A172 (cell line): ENCODE data around the gene KRTAP10-8. TPM values are rescaled to one million over a fixed set of nuclear protein-coding genes. Genes with fewer than 3 reads are reported as not detected.
"Not testable (repeated sequence)": the region's sequence is repeated elsewhere in the genome, so short reads cannot be mapped to it uniquely, and the experiment has no call there.

ENCODE experiments used
- DNase-seq: peaks from one replicate; pipeline ENCODE4 v3.0.0-alpha.2; 2015; ENCODE audit warnings: low spot score
- total RNA-seq: library from RNA; depleted of rRNA; stranded (reverse); fragments of >200 nt; shearing (Covaris generic); gene quantifications from 2 replicates; pipeline ENCODE4 v1.2.3, GENCODE V29; 2014; rRNA removed

The KRTAP10-8 gene, protein sequence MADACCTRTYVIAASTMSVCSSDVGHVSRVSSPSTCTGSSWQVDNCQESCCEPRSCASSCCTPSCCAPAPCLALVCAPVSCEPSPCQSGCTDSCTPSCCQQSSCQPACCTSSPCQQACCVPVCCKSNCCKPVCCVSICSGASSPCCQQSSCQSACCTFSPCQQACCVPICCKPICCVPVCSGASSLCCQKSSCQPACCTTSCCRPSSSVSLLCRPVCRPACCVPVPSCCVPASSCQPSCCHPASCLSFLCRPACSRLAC
- total RNA-seq, result not detected in 2 replicates

DNA sequence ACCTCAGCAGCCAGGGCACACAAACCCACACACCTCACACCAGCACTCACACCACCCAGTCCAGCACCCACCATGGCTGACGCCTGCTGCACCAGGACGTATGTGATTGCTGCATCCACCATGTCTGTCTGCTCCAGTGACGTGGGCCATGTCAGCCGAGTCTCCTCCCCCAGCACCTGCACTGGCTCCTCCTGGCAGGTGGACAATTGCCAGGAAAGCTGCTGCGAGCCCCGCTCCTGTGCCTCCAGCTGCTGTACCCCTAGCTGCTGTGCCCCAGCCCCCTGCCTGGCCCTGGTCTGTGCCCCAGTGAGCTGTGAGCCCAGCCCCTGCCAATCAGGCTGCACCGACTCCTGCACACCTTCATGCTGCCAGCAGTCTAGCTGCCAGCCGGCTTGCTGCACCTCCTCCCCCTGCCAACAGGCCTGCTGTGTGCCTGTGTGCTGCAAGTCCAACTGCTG is at the start of gene KRTAP10-8:
Gene KRTAP10-8 (plus strand): TSS at position 51 of the 458 bp plus-strand sequence. CDS start 22 bp downstream, at position 73.
- no peak for DNase-seq

DNA sequence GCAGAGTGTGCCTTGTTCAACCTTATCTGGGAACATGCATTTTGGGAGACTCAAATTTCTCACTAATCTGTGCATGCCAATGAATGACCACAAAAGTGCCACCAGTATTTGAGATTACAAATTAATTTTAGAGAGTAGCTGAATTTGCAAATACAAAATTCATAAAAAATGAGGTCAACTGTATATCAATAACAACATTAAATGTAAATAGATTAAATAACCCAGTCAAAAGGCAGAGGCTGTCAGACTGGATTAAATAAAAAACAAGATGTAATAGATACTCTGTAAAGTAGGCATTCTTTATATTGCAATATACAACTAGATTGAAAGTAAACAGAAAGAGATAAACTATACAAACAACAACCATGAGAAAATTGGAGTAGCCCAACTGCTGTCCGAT is 47.8 kb upstream of the KRTAP10-8 start:
- DNase-seq, result no peak

DNA sequence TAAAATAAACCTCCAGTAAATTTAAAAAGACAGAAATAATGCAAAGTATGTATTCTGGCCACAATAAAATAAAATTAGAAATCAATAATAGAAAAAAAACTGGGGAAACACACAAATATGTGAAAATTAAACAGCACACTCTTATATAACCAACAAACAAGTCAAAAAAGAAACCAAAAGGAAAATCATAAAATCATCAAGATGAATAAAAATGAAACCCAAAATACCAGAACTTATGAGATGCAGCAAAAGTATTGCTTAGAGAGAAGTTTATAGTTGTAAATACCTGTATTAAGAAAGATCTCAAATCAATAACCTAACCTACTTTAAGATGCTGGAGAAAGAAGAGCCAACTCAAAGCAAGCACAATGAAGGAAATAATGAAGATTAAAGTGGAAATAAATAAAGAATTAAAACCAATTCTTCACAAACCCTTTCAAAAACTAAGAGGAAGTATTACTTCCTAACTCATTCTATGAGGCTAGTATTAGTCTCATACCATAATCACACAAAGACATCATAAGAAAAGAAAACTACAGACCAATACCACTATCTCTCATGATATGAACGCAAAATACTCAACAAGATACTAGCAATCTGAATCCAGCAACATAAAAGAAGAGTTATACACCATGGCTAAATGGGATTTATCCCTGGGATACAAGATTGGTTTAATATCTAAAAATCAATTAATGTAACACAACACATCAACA is 46.8 kb upstream of the KRTAP10-8 start:
- no peak for DNase-seq

DNA sequence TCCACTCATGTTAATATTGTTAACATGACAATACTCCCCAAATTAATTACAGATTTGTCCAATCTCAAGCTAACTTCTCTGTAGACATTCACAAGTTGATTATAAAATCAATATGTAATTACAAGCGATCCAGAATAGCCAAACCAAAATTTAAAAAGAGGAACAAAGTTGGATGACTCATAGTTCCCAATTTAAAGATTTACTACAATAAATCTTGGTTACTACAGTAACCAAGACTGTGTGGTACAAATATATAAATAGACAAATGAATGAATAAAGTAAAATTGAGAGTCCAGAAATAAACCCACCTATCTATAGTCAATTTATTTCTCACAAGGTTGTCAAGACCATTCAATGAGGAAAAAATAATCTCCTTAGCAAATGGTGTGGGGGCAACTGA is 45.5 kb upstream of the KRTAP10-8 start:
- DNase-seq, result no peak

DNA sequence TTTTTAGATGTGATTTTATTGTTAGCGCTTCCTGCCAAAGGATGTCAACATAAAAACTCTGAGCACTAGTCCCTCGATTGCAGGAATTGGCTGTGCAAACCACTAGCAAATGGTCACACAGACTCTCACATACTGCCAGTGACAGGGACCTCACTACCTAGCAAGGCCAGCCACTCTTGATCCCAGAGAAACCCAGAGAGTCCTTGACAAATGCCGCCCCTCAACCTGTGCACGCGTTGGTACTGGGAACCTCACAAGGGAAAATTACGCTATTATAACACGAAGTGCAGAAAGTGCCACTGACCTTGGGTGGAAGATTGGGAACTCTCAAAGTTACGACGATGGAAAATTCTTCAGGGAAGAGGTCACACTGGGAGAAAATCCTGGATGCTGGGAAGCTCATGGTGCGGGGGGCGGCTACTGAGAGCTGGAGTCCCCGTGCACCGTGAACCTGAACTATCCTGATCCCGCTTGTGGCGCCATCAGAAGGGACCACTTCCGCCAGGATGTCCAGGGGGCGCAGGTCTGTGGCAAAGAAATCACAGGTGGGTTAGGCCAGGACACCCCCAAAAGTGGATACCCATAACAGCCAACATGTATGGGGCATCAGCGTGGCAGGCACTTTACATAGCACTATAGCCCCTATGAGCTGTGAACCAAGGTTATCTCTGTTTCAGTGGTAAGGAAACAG is 44.3 kb upstream of the KRTAP10-8 start:
- DNase-seq, result no peak

DNA sequence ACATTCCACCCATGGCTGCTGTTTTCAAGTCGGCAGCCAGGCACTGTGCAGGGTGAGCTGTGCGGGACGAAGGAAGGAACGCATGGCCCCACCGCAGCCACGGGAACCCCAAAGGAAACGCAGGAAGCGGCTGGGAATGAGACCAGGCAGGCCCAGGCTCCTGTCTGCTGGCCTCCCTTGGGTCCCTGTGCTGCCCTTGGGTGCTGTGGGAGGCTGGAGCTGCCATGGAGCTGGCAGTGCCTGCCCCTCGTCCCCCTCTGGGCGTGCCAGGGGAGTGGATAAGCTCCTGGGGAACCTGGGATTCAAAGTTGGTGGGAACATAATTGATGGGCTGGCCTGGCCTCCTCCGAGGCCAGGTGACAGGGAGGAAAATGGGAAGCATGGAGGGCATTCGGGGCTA is 43.6 kb upstream of the KRTAP10-8 start:
- no peak for DNase-seq

DNA sequence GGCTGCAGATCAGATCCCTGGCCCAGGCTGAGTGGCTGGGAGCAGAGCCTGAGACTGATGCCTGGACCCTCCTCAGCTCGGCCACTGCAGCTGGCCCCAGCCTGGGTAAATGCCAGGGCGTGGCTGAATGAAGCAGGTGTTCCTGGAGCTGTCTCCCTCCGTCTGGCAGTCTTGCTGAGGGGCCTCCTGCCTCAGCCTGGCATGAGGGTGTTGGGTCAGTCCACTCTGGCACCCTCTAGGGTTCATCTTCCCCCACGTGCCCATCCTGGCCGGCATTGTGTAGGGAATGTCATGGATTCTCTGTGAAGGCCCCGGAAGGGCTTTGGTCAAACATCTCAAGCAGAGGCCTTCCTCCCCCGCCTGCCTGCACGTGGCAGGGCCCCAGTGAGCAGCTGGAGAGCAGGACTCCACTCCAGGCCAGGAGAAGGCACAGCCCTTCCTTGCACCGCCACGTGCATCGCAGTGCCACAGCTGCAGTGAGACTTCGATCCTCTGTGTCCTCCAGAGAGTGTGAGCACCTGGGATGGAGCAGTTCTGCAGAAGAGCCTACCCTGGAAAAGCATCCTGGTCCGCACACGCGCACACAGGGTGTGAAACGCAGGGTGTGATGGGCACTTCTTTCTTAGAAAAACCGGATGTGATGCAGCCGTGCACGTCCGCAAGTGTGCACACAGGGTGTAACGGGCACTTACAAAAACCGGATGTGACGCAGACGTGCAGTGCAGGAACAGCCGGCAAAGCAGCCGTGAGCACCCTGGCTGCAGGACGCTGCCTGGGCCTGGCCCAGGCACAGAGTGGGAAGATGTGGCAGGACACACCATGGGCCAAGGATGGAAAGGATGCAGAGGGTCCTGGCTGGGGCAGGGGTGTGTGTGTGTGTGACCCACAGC is 43.0 kb upstream of the KRTAP10-8 start:
- DNase-seq, result no peak

DNA sequence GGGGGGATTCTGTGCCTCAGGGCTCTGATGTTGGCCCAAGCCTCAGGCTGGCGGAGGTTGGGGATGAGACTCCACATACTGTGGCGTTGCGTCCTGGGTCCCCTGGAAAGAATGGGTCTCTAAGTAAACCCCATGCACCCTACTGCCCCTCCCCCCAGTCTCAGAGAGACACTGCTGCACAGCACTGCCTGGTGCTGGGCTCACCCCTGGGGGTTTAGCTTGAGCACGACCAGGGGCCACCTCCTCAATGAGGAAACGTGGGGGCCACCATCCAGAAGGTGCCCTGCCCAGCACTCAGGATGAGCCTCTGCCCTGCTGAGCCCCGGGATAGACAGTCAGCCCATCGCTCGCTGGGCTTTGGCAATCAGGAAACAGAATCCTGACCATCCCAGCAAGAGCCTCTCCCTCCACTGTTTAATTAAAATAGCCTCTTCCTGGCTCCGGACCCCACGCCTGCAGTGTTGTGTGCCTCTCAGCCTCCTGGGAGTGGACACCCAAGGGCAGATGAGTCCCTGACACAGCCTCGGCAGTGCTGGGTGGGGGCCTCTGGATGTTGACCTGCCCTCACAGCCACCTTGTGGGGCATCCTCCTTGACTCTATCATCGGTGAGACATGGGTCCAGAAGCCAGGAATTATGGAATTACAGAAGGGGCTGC is 41.9 kb upstream of the KRTAP10-8 start:
- no peak for DNase-seq

DNA sequence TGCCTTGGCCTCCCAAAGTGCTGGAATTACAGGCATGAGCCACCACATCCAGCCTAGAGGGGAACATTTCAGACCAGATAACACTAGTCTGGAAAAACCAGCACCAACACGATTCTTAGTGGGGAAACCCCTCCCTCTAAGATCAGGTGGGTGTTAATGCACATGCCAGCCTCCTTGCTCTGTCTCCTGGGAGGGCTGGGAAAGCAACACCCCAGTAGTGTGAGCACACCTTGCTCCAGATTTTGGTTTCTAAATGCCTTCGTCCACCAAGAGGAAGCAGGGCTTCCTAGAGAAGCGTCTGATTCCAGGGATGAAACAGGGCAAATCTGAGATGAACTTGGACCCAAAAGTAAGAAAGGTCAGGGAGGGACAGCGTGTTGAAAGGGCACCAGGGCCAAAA is 40.6 kb upstream of the KRTAP10-8 start:
- DNase-seq, result no peak

DNA sequence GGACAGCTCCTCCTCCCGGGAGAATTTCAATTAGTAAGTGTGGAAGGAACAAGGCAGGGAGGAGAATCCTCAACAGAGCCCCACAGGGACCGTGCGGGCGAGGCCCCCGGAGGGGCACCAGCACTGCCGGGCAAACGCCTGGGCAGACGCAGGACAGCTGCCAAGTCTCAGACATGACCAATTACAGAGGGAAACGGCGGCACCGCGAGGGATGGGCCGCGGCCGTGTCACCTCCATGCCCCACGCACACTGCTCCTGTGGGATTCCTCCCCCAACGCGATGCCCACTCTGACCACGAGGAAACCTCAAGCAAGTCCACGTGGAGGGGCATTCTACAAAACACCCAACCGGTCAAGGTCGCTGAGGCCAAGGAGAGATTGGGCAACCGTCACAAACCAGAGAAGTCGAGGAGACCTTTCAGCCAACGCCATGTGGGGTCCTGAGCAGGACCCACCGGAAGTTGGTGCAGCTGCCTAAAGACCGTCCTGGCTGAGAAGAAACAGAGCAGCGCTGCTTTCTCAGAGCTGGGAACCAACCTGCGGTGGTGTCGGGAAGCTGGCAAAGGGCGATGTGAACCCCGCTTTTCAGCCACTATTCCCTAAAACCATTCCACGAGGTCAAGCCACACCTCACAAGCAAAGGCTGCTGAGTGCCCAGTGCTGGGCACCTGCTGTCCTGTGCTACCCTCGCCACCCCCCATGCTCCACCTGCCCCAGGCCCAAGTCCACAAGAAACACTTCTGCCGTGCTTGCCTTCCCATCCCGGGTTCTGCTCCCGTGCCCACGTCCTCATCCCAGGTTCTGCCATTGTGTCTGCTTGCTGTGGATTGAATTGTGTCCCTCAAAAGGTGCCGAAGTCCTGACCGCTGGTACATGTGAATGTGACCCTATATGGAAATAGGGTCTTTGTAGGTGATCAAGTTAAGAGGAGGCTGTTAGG is 39.8 kb upstream of the KRTAP10-8 start:
- no peak for DNase-seq

DNA sequence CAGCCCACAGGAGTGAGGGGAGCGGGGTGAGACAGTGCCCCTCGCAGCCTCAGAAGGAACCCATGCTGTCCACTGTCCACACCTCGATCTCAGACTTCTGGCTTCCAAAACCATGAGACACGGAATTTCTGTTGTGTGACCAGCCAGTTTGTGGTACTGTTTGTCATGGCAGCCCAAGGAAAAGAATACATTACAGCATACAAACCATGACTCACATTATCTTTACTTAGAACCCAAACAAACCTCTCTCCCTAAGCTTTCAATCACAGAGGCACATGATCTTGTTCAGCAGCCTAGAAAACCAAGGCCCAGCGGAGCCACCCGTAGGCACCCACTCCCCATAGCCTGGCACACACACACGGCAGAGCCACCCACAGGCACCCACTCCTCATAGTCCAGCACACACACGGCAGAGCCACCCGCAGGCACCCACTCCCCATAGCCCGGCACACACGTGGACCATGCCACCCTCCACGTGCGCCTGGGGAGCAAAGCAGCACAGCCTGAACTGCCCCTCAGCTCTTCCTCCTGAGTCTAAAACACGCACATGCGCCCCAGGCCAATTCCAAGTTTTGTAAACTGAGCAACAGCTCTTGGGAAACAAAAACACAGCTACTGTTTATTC is 38.8 kb upstream of the KRTAP10-8 start:
- DNase-seq, result peak; percentile 37

DNA sequence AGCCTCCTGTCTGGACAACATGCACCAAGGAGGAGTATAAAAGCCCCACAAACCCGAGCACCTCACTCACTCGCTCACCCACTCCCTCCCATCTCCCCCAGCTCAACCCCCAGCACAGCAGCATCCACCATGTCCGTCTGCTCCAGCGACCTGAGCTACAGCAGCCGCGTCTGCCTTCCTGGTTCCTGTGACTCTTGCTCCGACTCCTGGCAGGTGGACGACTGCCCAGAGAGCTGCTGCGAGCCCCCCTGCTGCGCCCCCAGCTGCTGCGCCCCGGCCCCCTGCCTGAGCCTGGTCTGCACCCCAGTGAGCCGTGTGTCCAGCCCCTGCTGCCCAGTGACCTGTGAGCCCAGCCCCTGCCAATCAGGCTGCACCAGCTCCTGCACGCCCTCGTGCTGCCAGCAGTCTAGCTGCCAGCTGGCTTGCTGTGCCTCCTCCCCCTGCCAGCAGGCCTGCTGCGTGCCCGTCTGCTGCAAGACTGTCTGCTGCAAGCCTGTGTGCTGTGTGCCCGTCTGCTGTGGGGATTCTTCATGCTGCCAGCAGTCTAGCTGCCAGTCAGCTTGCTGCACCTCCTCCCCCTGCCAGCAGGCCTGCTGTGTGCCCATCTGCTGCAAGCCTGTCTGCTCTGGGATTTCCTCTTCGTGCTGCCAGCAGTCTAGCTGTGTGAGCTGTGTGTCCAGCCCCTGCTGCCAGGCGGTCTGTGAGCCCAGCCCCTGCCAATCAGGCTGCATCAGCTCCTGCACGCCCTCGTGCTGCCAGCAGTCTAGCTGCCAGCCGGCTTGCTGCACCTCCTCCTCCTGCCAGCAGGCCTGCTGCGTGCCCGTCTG is 38.0 kb upstream of the KRTAP10-8 start, which contains the start of gene KRTAP10-4:
Gene KRTAP10-4 (plus strand): TSS at position 100 of the 827 bp plus-strand sequence. CDS start 30 bp downstream, at position 130.
- not testable (repeated sequence) for DNase-seq

DNA sequence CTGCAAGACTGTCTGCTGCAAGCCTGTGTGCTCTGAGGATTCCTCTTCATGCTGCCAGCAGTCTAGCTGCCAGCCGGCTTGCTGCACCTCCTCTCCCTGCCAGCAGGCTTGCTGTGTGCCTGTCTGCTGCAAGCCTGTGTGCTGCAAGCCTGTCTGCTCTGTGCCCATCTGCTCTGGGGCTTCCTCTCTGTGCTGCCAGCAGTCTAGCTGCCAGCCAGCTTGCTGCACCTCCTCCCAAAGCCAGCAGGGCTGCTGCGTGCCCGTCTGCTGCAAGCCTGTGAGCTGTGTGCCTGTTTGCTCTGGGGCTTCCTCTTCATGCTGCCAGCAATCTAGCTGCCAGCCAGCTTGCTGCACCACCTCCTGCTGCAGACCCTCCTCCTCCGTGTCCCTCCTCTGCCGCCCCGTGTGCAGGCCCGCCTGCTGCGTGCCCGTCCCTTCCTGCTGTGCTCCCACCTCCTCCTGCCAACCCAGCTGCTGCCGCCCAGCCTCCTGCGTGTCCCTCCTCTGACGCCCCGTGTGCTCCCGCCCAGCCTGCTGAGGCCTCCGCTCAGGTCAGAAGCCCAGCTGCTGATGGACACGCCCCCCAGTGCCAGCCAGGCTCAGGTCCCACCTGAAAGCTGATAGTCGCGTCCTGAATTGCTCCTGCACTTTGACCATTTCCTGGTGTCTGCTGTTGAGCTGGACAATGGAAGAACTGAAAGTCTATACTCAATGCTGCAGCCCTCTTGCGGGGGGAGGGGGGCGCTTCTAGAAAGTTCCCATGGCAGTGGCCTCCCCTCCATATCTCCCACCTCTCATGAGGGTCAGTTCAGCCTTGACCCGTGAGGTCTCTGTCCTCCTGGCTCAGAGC is 37.2 kb upstream of the KRTAP10-8 start:
- no peak for DNase-seq

DNA sequence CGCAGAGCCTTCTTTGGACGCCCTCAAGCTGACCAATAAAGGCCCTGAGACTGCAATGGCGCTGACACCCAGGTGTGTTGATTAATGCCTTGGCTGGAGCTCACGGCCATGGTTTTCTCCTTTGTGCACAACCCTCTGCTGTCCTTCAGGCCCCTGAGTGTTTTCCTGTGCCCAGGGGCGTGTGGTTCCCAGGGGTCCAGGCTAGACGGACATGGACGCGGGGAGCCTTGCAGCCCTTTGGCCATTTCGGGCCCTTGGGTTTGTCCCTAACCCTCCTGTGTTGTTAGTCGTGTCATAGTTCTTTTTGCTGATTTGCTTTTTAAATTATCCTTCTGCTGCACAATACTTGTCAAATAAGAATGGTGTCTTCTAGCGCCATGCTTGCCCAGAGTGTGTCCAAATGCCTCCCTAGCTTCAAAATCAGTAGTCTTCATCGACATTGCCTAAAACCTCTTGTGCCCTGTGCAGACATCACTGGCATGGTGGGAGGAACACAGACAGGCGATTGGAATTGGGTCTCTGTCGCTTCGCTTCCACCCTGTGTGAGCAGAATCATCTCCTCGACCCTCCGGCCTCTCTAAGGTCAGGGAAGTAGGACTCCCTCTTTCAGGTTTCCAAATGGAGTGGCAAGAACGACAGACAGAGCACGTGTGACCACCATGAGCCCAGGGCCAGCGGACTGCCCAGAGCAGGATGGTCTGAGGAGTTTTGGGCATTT is 36.4 kb upstream of the KRTAP10-8 start:
- no peak for DNase-seq

DNA sequence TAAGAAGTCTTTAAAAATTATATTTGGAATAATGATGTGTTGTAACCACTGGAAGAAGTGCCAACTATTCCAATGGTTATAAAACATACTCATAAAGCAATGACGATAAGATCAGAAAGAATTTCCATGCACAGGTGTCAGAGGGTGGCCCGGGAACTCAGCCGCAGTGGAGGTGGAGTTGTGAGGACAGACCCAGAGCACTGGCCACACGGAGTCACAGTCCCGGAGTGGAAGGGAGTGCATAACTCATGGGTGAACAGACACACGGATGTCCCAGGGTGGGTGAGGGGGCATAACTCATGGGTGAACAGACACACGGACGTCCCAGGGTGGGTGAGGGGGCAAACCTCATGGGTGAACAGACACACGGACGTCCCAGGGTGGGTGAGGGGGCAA is 35.9 kb upstream of the KRTAP10-8 start:
- DNase-seq, result no peak

DNA sequence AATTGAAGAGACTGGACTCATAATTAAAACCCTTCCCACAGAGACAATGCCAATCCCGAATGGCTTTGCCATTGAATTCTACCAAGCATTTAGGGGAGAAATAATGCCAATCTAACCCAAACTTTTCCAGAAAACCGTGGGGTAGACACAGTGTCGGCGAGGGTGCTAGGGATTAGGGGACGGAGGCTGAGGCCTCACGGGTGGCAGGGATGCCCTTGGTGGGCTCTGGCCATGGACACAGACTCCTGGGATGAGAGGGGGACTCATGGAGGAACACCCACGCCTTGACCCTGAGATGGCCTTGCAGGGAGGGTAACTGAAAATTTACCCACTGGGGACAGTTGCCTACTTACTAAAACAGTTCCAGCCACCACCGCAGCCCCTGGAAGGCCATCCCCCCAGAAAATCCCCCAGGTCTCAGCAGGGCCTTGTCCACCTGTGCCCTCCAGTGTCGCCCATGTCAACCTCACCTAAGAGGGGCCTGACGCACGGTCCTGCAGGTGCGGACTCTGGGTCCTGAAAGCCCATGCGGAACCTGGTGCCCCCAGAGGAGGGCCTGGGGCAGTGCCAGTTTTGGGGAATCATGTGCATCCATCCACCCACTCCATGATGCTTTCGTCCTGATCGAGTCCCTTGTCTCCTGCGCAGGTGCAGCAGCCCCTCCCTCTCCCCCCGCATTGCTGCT is 33.4 kb upstream of the KRTAP10-8 start:
- no peak for DNase-seq
